HepG2 (cell line): ENCODE results near the gene RING1. TPM values are rescaled to one million over a fixed set of nuclear protein-coding genes. Genes with fewer than 3 reads are reported as not detected.

Source experiments
- ARNT2 ChIP-seq: sonication (generic); formaldehyde crosslinking; IDR thresholded peaks from 2 replicates; pipeline ENCODE4 v1.8.0; 2022; ENCODE audit warnings: mild to moderate bottlenecking, low read depth, missing genetic modification reagents, moderate library complexity
- ASH2L ChIP-seq: fragments of 300-600, 200-600 bp; sonication (generic); IDR thresholded peaks from 2 replicates; pipeline ENCODE4 v1.7.0; 2017; ENCODE audit warnings: low read depth, mild to moderate bottlenecking, moderate library complexity, mixed read lengths, low read length; ENCODE audit not compliant: insufficient read length
- ATF3 ChIP-seq: sonication (generic); formaldehyde crosslinking; IDR thresholded peaks from 2 replicates; pipeline ENCODE4 v1.4.0; 2020; ENCODE audit warnings: missing genetic modification reagents
- CBFB ChIP-seq: sonication (generic); formaldehyde crosslinking; IDR thresholded peaks from 2 replicates; pipeline ENCODE4 v1.4.0; 2020; ENCODE audit warnings: missing genetic modification reagents
- HNRNPLL ChIP-seq: fragments of 200-400 bp; formaldehyde crosslinking; IDR thresholded peaks from 2 replicates; pipeline ENCODE4 v1.6.1; 2017; ENCODE audit warnings: mild to moderate bottlenecking, low read depth, low read length; ENCODE audit not compliant: poor library complexity, severe bottlenecking
- KLF6 ChIP-seq: IDR thresholded peaks from 2 replicates; pipeline ENCODE4 v1.8.0; 2016; ENCODE audit warnings: missing biosample characterization, missing genetic modification reagents
- MAFK ChIP-seq, 2 experiments: IDR thresholded peaks in 1 of 2; conservative IDR thresholded peaks in 1 of 2; 2 replicates each; pipeline ENCODE4 v1.6.1; 2011; ENCODE audit warnings: improper control_type of control experiment in 2 of 2, low read length in 2 of 2
- NCOR1 ChIP-seq: fragments of 200-600 bp; sonication (generic); IDR thresholded peaks from 2 replicates; pipeline ENCODE4 v1.7.0; 2017; ENCODE audit warnings: antibody characterized with exemption, low read length, borderline replicate concordance
- NFATC3 ChIP-seq: sonication (generic); formaldehyde crosslinking; IDR thresholded peaks from 2 replicates; pipeline ENCODE4 v1.5.1; 2020; ENCODE audit warnings: mild to moderate bottlenecking, missing genetic modification reagents
- NKX3-1 ChIP-seq: sonication (generic); formaldehyde crosslinking; IDR thresholded peaks from 2 replicates; pipeline ENCODE4 v1.5.0; 2020; ENCODE audit warnings: missing genetic modification reagents
- NR1H2 ChIP-seq: sonication (generic); formaldehyde crosslinking; IDR thresholded peaks from 2 replicates; pipeline ENCODE4 v1.8.1; 2022; ENCODE audit warnings: low read depth, missing genetic modification reagents, borderline replicate concordance
- PTBP1 ChIP-seq: fragments of 200-400 bp; formaldehyde crosslinking; IDR thresholded peaks from 2 replicates; pipeline ENCODE4 v1.6.1; 2018; ENCODE audit warnings: low read length, low read depth; ENCODE audit not compliant: poor library complexity, severe bottlenecking
- RFX3 ChIP-seq: IDR thresholded peaks from 2 replicates; pipeline ENCODE4 v1.6.1; 2016; ENCODE audit warnings: missing biosample characterization, missing genetic modification reagents
- RXRB ChIP-seq: IDR thresholded peaks from 2 replicates; pipeline ENCODE4 v1.6.1; 2016; ENCODE audit warnings: borderline replicate concordance, missing genetic modification reagents, missing compliant biosample characterization
- SIN3A ChIP-seq: IDR thresholded peaks from 2 replicates; pipeline ENCODE4 v1.6.1; 2011; ENCODE audit warnings: low read depth, mild to moderate bottlenecking, control low read depth, low read length, borderline replicate concordance
- SKI ChIP-seq: fragments of 450-650 bp; IDR thresholded peaks from one replicate; pipeline ENCODE4 v1.6.1; 2018; ENCODE audit warnings: mild to moderate bottlenecking; ENCODE audit not compliant: partially characterized antibody
- SP5 ChIP-seq: IDR thresholded peaks from 2 replicates; pipeline ENCODE4 v1.6.1; 2016; ENCODE audit warnings: low read depth, borderline replicate concordance
- TERF1 ChIP-seq: sonication (generic); formaldehyde crosslinking; IDR thresholded peaks from 2 replicates; pipeline ENCODE4 v1.8.0; 2022; ENCODE audit warnings: mild to moderate bottlenecking, missing genetic modification reagents, moderate library complexity
- TIGD3 ChIP-seq: sonication (generic); formaldehyde crosslinking; IDR thresholded peaks from 2 replicates; pipeline ENCODE4 v1.5.1; 2020; ENCODE audit warnings: mild to moderate bottlenecking, missing genetic modification reagents, borderline replicate concordance
- ZEB1 ChIP-seq: IDR thresholded peaks from 2 replicates; pipeline ENCODE4 v1.6.1; 2012; ENCODE audit warnings: mild to moderate bottlenecking, low read depth, inconsistent platforms; ENCODE audit not compliant: insufficient replicate concordance
- ZNF124 ChIP-seq: sonication (generic); formaldehyde crosslinking; IDR thresholded peaks from 2 replicates; pipeline ENCODE4 v1.4.0; 2020; ENCODE audit warnings: missing genetic modification reagents
- ZNF501 ChIP-seq: sonication (generic); formaldehyde crosslinking; IDR thresholded peaks from 2 replicates; pipeline ENCODE4 v1.5.1; 2020; ENCODE audit warnings: mild to moderate bottlenecking, moderate library complexity, missing genetic modification reagents
- ZNF547 ChIP-seq: sonication (generic); formaldehyde crosslinking; IDR thresholded peaks from 2 replicates; pipeline ENCODE4 v1.5.1; 2020; ENCODE audit warnings: mild to moderate bottlenecking, missing genetic modification reagents
- ZNF567 ChIP-seq: sonication (generic); formaldehyde crosslinking; IDR thresholded peaks from 2 replicates; pipeline ENCODE4 v1.8.1; 2023; ENCODE audit warnings: mild to moderate bottlenecking, missing genetic modification reagents, borderline replicate concordance
- ZNF674 ChIP-seq: sonication (generic); formaldehyde crosslinking; IDR thresholded peaks from 2 replicates; pipeline ENCODE4 v1.5.0; 2020; ENCODE audit warnings: low read depth, mild to moderate bottlenecking, missing genetic modification reagents
- ZNF850 ChIP-seq: sonication (generic); formaldehyde crosslinking; conservative IDR thresholded peaks from 2 replicates; pipeline ENCODE4 v1.9.0; 2021; ENCODE audit warnings: mild to moderate bottlenecking, missing genetic modification reagents
- polyA plus RNA-seq, 8 experiments: library from polyadenylated mRNA; depleted of rRNA in 3 of 8; stranded (reverse) in 7 of 8; unstranded in 1 of 8; fragments of >200 nt; fragmentation: Illumina TruSeq in 4 of 8; extraction: Trizol in 4 of 8; gene quantifications; 2 replicates each; pipeline versions ENCODE4 v1.2.1 to v1.2.3, GENCODE V29; 2011 to 2016; ENCODE audit warnings: low read depth in 4 of 8, missing spikeins in 1 of 8, mixed read lengths in 1 of 8; ENCODE audit not compliant: insufficient read depth in 1 of 8
- total RNA-seq, 5 experiments: library from RNA; depleted of rRNA; stranded (reverse); fragments of >200 nt; fragmentation: Illumina TruSeq; extraction: Trizol; gene quantifications; 2 replicates each; pipeline ENCODE4 v1.2.3, GENCODE V29; 2016; ENCODE audit warnings: low read depth in 1 of 5

The RING1 gene
- total and polyA plus RNA-seq, 2 of the 13 experiments (the other 11 are each of a cell fraction or from before 2014, with no cell fraction given): 23.9 to 33.6 TPM

GRCh38 chr6:33161354-33162331 is 46.7 kb upstream of the RING1 start (continued):
- TF ChIP-seq ZNF124 (CRISPR knock-in tag): peak; percentile 94
- peak; percentile 84 for TF ChIP-seq ARNT2 (CRISPR knock-in tag)
- TF ChIP-seq RXRB (CRISPR knock-in tag): 0 out of 2 replicates have a peak, but pooled peaks have one; percentile 32
- TF ChIP-seq NR1H2 (CRISPR knock-in tag): no peak
- TF ChIP-seq SKI: peak; percentile 41
- peak; percentile 11; the same call in 1 of the 2 replicates for TF ChIP-seq SP5 (CRISPR knock-in tag)
- no peak for TF ChIP-seq CBFB
- TF ChIP-seq ZNF850 (CRISPR knock-in tag): no peak
- TF ChIP-seq ASH2L: no peak
- peak; percentile 8 for TF ChIP-seq PTBP1
- no peak for TF ChIP-seq NFATC3 (CRISPR knock-in tag)
- peak; percentile 66 for TF ChIP-seq ZNF547 (CRISPR knock-in tag)
- no peak for TF ChIP-seq NKX3-1 (CRISPR knock-in tag)
- peak; percentile 68 for TF ChIP-seq HNRNPLL
- no peak for TF ChIP-seq TIGD3
- no peak for TF ChIP-seq MAFK (conservative IDR thresholded peaks at IDR 0.05 in 1 of 2, IDR thresholded peaks at IDR 0.05 in 1 of 2; ENCODE audit: low read length in 2 of 2)
- TF ChIP-seq ATF3 (CRISPR knock-in tag): no peak
- TF ChIP-seq ZNF501: no peak
- TF ChIP-seq ZNF674: no peak
- no peak for TF ChIP-seq NCOR1
- no peak for TF ChIP-seq RFX3 (CRISPR knock-in tag)
- no peak for TF ChIP-seq ZNF567 (CRISPR knock-in tag)
- no peak for TF ChIP-seq KLF6
- no peak for TF ChIP-seq ZEB1
- no peak for TF ChIP-seq TERF1 (CRISPR knock-in tag)
- TF ChIP-seq SIN3A: no peak
